Subcutaneous adipose tissue (tissue), 4 donors: Measurements from ENCODE around the gene DIPK1B. TPM values are rescaled to one million over a fixed set of nuclear protein-coding genes. Genes with fewer than 3 reads are reported as not detected.

Experiments used
- total RNA-seq, 4 donors: library from RNA; depleted of rRNA; stranded (reverse); fragments of >200 nt; gene quantifications; one replicate each; pipeline ENCODE4 v1.1.0, GENCODE V29; 2016
- TF ChIP-seq, protein P1 (sequence below): fragments of 450-650 bp; IDR thresholded peaks from one replicate; pipeline ENCODE4 v1.5.1; 2016; ENCODE audit warnings: low read depth, mild to moderate bottlenecking, control low read depth, antibody characterized with exemption, moderate library complexity

The DIPK1B gene
- total RNA-seq, 4 donors from 2014 or later, result 1.9 to 7.9 (median 5.6) TPM

- TF ChIP-seq, protein P1, sequence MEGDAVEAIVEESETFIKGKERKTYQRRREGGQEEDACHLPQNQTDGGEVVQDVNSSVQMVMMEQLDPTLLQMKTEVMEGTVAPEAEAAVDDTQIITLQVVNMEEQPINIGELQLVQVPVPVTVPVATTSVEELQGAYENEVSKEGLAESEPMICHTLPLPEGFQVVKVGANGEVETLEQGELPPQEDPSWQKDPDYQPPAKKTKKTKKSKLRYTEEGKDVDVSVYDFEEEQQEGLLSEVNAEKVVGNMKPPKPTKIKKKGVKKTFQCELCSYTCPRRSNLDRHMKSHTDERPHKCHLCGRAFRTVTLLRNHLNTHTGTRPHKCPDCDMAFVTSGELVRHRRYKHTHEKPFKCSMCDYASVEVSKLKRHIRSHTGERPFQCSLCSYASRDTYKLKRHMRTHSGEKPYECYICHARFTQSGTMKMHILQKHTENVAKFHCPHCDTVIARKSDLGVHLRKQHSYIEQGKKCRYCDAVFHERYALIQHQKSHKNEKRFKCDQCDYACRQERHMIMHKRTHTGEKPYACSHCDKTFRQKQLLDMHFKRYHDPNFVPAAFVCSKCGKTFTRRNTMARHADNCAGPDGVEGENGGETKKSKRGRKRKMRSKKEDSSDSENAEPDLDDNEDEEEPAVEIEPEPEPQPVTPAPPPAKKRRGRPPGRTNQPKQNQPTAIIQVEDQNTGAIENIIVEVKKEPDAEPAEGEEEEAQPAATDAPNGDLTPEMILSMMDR, result no peak
Measured at GRCh38 chr9:136671254-136671614, 41.1 kb upstream of the DIPK1B start.

DNA sequence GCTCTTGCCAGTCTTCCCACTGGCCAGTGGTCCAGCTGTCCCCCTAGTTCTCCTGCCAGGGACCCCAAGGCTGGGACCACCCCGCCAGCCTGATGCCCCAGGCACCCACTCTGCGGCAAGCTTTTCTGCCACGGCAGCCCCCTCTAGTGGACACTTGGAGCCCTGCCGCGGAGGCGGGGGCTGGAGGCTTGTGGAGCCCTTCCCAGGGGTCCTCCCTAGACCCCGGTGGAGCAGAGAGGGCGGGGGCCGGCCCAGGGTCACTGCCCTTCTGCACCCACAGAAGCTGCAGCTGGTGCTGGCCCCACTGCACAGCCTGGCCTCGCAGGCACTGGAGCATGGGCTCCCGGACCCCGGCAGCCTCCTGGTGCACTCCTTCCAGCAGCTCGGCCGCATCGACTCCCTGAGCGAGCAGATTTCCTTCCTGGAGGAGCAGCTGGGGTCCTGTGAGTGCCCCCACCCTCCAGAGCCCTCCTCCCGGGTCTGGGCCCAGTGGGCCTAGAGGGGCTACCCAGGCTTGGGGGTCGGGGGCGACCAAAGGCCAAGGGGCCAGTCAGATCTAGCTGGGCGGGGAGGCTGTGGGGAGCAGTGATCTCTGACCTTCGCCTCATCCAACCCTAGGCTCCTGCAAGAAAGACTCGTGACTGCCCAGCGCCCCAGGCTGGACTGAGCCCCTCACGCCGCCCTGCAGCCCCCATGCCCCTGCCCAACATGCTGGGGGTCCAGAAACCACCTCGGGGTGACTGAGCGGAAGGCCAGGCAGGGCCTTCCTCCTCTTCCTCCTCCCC lies 40.5 kb upstream of the DIPK1B start:
- TF ChIP-seq, protein P1, result no peak

- TF ChIP-seq, protein P1, result no peak
Measured at GRCh38 chr9:136672431-136673087, 39.8 kb upstream of the DIPK1B start.

GRCh38 chr9:136673088-136673974 lies 39.0 kb upstream of the DIPK1B start:
- TF ChIP-seq, protein P1, result no peak

- TF ChIP-seq, protein P1, result no peak
Measured at GRCh38 chr9:136673975-136674785, 38.2 kb upstream of the DIPK1B start.

DNA sequence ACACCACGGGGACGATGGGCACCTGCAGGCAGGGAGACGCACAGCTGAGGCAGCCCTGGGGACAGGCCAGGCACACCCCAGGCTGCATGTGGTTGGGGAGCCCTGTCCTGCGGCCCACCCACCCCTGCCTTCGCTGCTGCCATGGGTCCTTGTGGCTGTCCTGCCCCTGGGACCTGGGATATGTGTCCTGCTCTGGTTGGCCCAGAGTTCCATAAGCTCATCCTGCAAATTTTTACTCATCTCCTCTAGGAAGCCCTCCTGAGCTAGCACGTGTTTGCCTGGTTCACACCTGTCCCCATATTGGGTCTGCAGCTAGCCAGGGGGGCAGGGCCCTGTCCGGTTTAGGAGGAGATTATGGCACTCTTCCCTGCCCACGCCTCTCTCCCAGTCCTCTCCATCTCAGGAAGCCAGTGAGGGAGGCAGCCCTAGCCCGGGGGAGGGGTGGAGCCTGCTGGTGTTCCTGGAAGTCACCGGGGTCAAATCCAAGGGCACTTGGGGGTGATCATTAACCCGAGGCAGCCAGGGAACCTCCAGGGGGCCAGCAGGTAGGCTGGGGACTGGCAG lies 37.5 kb upstream of the DIPK1B start:
- TF ChIP-seq, protein P1, result no peak
